Endothelial cell of umbilical vein (primary cell): Measurements from ENCODE around the gene HUNK.

Source experiments
- EZH2 ChIP-seq: IDR thresholded peaks from 2 replicates; pipeline ENCODE4 v1.6.1; 2012; ENCODE audit warnings: borderline replicate concordance, low read depth, mild to moderate bottlenecking, moderate library complexity, low read length, inconsistent platforms; ENCODE audit not compliant: severe bottlenecking
- JUN ChIP-seq: IDR thresholded peaks from 2 replicates; pipeline ENCODE4 v1.6.1; 2011; ENCODE audit warnings: borderline replicate concordance, low read depth; ENCODE audit not compliant: insufficient read length, insufficient read depth
- MAX ChIP-seq: IDR thresholded peaks from 2 replicates; pipeline ENCODE4 v1.6.1; 2011; ENCODE audit not compliant: insufficient read depth, insufficient read length
- POLR2A ChIP-seq: IDR thresholded peaks from 2 replicates; pipeline ENCODE4 v1.6.1; 2012; ENCODE audit warnings: low read depth, mild to moderate bottlenecking, control low read depth, low read length
- POLR2AphosphoS5 ChIP-seq: IDR thresholded peaks from 2 replicates; pipeline ENCODE4 v1.6.1; 2012; ENCODE audit warnings: low read depth, mild to moderate bottlenecking, control low read depth, low read length, moderate library complexity; ENCODE audit not compliant: insufficient read depth
- TF ChIP-seq, protein P1 (sequence below), 2 donors: IDR thresholded peaks; 1 replicate in 1 of 2; 2 replicates in 1 of 2; pipeline ENCODE4 v1.5.1; 2011; ENCODE audit warnings: low read length in 2 of 2, mild to moderate bottlenecking in 2 of 2, moderate library complexity in 2 of 2, control low read depth in 1 of 2, inconsistent platforms in 1 of 2, low read depth in 1 of 2; ENCODE audit not compliant: insufficient read depth in 1 of 2; ENCODE audit errors: extremely low read depth in 1 of 2

DNA sequence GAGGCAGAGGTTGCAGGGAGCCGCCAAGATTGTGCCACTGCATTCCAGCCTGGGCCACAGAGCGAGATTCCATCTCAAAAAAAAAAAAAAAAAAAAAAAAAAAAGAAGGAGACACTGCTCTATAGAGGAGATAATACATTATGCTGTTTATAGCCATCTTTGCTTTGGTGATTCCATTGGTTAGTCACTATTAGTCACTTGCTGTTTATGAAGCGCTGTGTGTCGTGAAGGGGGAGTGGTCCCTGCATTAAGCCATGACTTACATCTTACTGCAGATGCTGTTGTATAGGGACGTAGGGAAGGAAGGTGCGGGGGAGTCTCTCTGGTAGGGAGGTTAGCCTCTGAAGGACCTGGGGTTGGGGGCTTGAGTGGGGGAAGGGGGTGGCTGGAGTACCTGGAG is 48.3 kb downstream of the HUNK start:
- TF ChIP-seq, protein P1, sequence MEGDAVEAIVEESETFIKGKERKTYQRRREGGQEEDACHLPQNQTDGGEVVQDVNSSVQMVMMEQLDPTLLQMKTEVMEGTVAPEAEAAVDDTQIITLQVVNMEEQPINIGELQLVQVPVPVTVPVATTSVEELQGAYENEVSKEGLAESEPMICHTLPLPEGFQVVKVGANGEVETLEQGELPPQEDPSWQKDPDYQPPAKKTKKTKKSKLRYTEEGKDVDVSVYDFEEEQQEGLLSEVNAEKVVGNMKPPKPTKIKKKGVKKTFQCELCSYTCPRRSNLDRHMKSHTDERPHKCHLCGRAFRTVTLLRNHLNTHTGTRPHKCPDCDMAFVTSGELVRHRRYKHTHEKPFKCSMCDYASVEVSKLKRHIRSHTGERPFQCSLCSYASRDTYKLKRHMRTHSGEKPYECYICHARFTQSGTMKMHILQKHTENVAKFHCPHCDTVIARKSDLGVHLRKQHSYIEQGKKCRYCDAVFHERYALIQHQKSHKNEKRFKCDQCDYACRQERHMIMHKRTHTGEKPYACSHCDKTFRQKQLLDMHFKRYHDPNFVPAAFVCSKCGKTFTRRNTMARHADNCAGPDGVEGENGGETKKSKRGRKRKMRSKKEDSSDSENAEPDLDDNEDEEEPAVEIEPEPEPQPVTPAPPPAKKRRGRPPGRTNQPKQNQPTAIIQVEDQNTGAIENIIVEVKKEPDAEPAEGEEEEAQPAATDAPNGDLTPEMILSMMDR (IDR thresholded peaks at IDR 0.05; ENCODE audit: extremely low read depth in 1 of 2, insufficient read depth in 1 of 2, low read depth in 1 of 2, low read length in 2 of 2) = no peak
- TF ChIP-seq POLR2AphosphoS5 = no peak
- TF ChIP-seq POLR2A = no peak
- no peak for TF ChIP-seq EZH2
- TF ChIP-seq JUN = no peak
- no peak for TF ChIP-seq MAX
